Fibroblast of villous mesenchyme (primary cell): ENCODE data around the gene ATRX. TPM values are rescaled to one million over a fixed set of nuclear protein-coding genes. Genes with fewer than 3 reads are reported as not detected.

Source experiments
- DNase-seq: peaks from one replicate; pipeline ENCODE4 v3.0.0-alpha.2; 2010; ENCODE audit warnings: low read depth
- H3K4me3 ChIP-seq: 2 replicates; pipeline ENCODE4 v1.5.1; 2011; ENCODE audit warnings: low read depth, mild to moderate bottlenecking, low read length
- total RNA-seq: library from RNA; depleted of rRNA; stranded (reverse); fragments of >200 nt; gene quantifications from 2 replicates; pipeline ENCODE4 v1.2.3, GENCODE V29; 2012
- TF ChIP-seq, protein P1 (sequence below): IDR thresholded peaks from 2 replicates; pipeline ENCODE4 v1.5.1; 2012; ENCODE audit warnings: low read depth, mild to moderate bottlenecking, low read length; ENCODE audit not compliant: insufficient read depth

ATRX gene
- total RNA-seq, 1 donor, result 92.8 TPM

DNA sequence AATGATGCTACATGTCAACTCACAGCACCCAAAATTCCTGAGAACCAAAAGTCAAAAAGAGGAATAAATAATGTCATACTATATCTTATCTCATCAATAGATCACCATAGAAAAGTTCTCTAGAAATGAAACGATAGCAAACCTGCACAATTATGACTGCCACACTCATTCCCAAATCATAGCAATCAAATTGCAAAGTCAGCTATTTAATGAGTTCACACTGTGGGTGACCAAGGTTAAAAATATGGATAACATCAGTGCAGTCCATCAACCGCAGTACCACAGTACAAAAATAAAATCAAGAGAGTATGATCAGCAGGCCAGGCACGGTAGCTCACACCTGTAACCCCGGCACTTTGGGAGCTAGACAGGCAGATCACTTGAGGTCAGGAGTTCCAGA, 62.3 kb downstream of the ATRX start:
- TF ChIP-seq, protein P1, sequence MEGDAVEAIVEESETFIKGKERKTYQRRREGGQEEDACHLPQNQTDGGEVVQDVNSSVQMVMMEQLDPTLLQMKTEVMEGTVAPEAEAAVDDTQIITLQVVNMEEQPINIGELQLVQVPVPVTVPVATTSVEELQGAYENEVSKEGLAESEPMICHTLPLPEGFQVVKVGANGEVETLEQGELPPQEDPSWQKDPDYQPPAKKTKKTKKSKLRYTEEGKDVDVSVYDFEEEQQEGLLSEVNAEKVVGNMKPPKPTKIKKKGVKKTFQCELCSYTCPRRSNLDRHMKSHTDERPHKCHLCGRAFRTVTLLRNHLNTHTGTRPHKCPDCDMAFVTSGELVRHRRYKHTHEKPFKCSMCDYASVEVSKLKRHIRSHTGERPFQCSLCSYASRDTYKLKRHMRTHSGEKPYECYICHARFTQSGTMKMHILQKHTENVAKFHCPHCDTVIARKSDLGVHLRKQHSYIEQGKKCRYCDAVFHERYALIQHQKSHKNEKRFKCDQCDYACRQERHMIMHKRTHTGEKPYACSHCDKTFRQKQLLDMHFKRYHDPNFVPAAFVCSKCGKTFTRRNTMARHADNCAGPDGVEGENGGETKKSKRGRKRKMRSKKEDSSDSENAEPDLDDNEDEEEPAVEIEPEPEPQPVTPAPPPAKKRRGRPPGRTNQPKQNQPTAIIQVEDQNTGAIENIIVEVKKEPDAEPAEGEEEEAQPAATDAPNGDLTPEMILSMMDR, result no peak
- H3K4me3 ChIP-seq, result no peak overlapping the region
- no peak for DNase-seq

DNA sequence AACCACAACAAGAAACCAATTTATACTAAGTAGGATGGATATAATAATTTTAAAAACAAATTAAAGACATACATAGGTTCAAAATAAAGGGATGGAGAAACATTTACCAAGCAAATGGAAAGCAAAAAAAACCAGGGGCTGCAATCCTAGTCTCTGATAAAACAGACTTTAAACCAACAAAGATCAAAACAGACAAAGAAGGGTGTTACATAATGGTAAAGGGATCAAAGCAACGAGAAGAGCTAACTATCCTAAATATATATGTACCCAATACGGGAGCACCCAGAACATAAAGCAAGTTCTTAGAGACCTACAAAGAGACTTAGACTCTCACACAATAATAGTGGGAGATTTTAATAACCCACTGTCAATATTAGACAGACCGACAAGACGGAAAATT, 66.6 kb downstream of the ATRX start:
- TF ChIP-seq, protein P1, result no peak
- no peak overlapping the region for H3K4me3 ChIP-seq
- no peak for DNase-seq

DNA sequence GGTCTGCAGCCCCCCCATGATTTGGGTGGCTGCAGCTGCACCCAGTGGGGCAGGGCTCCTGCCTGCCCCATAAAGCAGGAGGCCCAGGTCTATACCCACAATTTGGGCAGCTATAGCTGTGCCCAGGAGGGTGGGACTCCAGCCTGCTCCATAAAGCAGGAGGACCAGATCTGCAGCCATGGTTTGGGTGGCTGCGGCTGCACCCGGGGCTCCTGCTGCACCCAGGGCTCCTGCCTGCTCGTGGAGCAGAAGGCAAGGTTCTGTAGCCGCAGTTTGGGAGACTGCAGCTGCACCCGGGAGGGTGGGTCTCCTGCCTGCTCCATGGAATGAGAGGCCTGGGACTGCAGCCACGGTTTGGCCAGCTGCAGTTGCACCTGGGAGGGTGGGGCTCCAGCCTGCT, 81.1 kb downstream of the ATRX start:
- DNase-seq, result no peak
- TF ChIP-seq, protein P1, result no peak
- H3K4me3 ChIP-seq, result no peak overlapping the region

DNA sequence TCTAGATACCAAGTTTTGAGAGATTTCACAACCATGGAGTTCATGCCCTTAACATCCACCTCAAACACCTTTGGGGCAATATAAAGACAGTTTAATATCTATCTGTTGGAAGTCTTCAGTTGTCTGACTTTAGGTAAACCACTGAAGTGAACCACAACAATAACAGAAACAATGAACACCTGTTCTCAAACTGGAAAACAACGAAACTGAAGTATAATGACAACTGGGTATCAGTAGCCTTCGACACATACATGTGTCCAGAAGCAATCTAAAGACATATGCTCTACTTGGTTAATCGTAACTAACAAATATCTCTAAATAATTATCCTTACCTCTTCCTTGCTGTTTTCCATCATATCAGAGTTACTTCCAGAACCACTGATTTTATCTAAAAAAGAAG, 87.8 kb downstream of the ATRX start:
- TF ChIP-seq, protein P1, result no peak
- H3K4me3 ChIP-seq, result no peak overlapping the region
- DNase-seq, result no peak

DNA sequence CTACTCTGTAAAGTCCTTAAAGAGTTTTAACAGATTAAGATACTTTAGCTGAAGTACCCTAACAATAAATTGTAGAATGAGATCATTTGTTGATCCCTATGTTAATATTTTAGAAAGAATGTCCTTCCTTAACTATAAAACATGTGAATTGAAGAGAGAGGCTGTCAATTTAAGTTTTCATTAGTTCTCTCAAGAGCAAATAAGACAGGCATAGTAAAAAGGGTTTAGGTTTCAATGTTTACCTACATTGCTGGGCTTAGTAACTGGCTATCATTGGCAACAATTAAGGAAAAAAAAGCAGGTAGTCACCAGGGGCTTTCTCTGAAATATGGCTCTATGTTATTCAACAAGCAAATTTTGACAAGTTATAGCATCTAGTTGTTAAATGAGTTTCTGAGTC, 91.5 kb downstream of the ATRX start:
- no peak for DNase-seq

DNA sequence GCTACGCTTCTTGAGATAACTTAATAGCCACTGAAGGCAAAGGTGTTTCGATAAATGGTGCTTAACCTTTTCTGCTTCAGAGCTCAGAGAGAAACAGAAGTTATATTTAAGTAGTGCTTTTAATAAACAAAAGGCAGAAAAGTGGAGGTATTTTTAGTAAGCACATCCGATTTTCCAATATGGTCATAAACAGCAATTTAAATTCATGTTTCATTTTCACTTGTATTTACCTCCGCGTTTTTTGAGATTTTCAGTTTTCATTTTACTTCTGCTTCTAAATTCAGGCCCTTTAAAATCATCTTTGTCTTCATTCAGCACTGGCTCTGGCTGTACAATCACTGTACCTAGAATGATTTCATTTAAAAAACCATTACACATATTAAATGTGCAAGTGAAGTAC, 92.4 kb downstream of the ATRX start:
- H3K4me3 ChIP-seq, result no peak overlapping the region
- TF ChIP-seq, protein P1, result no peak
- DNase-seq, result no peak

More for the DNA sequence above, 91.5 kb downstream of the ATRX start:
- TF ChIP-seq, protein P1, result no peak
- no peak overlapping the region for H3K4me3 ChIP-seq

DNA sequence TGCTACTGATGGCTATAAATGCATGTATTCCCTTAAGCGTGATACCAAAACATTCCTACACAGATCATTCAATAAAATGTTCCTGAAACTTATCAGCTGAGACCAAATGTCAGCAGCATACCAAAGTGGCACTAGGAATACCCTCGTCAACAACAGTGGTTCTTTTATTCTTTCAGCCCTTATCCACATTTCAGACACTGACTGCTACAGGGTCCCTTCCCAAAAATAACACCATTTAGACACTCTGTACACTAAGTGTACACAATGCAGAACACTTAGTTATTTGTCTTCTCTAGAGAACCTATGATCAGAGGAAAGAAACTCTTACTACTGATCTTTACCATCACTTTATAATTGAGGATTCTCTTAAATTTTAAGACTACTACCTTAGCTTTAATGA, 94.1 kb downstream of the ATRX start:
- TF ChIP-seq, protein P1, result no peak
- no peak overlapping the region for H3K4me3 ChIP-seq
- no peak for DNase-seq
